ENCODE results near the gene FOXK2.
"Not testable (repeated sequence)": the region's sequence is repeated elsewhere in the genome, so short reads cannot be mapped to it uniquely, and the experiment has no call there.

The FOXK2 gene

DNA sequence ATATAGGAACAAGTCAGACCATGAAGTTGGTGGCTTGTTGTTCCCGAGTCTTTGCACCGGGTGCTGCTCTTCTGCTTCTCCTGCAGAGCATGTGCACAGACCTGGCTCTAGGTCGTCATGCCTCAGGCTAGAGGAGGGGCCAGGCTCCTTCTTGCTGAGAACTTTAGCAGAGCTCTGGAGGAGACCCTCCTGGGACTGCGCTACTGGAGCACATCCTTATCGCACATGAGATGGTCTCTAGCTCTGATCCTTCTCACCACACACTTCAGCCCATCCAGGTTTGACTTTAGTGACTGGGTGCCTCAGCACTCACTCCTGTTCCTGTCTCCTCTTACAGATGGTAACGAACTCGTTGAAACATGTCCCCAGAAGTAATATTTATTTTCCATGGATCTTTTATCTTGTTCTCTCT, 14.9 kb downstream of the FOXK2 start:
- DNase-seq (ENCODE audit: low read depth in 2 of 2) = no peak

DNA sequence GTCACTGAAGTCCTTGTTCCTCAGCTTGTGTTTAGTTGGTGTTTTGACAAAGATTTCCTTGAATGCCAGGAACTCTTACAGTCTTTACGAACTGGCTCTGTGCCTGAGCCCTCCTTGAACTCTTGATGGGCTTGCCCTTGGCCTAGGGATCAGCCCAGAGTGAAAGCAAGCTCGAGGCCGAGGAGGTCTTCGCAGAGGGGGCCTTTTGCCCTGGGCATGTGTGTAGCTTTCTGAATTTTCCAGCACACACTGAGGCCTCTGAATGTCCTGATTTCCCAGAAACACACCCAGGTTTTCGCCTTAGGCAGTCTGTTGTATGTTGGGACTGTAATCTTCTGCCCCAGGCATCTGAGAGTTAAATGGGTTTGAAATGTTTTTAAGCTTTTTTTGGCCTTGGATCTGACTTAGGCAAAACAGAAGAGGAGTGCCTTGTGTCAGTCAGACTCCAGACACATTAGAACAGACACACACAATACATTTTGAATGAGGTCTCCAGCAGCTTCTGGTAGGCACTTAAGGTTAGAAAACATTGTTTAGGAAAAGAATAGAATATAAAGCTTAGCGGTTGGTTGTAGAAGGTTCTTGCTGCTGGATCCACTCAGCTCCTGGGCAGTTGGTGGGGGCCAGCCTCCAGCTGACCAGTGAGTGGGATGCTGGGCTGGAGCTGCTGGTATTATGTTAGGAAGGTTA, 17.1 kb downstream of the FOXK2 start:
- DNase-seq (ENCODE audit: low read depth in 2 of 2) = no peak

DNA sequence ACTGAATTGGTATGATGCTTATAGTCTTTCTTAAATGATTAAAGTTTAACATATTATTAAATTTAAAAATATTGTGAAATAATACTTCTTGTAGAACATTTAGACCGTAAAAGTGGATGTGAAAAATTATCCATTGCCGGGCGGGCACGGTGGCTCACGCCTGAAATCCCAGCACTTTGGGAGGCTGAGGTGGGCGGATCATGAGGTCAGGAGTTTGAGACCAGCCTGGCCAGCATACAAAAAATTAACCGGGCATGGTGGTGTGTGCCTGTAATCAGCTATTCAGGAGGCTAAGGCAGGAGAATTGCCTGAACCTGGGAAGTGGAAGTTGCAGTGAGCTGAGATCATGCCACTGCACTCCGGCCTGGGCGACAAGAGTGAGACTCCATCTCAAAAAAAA, 17.7 kb downstream of the FOXK2 start:
- DNase-seq (ENCODE audit: low read depth in 2 of 2) = not testable (repeated sequence)

DNA sequence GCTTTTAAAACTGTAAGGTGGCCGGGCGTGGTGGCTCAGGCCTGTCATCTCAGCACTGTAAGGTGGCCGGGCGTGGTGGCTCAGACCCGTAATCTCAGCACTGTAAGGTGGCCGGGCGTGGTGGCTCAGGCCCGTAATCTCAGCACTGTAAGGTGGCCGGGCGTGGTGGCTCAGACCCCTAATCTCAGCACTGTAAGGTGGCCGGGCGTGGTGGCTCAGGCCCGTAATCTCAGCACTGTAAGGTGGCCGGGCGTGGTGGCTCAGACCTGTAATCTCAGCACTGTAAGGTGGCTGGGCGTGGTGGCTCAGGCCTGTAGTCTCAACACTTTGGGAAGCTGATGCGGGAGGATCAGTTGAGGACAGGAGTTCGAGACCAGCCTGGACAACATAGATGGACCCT, 19.5 kb downstream of the FOXK2 start:
- DNase-seq (ENCODE audit: low read depth in 2 of 2) = not testable (repeated sequence)

DNA sequence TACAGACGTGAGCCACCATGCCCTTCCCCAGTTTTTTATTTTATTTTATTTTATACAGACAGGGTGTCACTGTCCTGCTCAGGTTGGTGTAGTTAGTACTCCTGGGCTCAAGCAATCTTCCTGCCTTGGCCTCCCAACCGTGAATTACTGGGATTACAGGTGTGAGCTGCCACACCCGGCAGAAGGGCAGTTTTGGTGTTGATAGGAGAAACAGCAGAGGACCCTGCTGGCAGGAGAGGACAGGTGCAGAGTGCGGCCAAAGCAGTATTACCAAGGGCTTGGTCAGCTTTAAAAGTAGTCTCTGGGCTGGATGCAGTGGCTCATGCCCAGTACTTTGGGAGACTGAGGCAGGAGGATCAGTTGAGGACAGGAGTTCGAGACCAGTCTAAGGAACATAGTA, 22.9 kb downstream of the FOXK2 start:
- DNase-seq (ENCODE audit: low read depth in 2 of 2) = no peak

DNA sequence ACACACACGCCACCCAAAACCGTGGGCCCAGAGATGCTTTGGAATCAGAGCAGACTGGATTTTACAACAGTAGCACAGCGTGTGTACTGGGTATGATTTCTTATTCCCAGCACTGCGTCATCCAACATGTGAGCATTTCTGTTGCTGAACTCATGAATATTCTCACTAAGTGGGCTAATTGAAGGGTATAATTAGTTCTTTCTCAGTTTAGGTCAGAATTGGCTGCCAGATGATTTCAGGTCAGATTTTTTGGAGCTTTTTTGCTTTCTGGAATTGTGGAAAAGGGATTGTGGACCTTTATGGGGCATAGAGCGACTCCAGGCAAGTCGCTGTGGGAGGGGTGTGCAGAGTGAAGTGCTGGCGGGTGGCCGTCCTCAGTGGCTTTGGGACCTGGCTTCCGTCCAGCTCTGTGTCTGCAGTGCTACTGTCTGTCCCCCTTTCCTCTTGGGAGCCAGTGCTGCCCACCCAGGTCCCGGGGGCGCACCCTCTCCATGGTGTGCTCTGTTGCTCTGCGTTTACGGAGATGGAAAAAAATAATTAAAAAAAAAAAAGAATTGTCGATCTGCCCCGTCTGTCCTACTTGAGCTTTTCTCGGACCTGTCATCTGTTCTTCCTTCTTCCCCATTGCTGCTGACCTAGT, 25.0 kb downstream of the FOXK2 start:
- DNase-seq (ENCODE audit: low read depth in 2 of 2) = no peak

DNA sequence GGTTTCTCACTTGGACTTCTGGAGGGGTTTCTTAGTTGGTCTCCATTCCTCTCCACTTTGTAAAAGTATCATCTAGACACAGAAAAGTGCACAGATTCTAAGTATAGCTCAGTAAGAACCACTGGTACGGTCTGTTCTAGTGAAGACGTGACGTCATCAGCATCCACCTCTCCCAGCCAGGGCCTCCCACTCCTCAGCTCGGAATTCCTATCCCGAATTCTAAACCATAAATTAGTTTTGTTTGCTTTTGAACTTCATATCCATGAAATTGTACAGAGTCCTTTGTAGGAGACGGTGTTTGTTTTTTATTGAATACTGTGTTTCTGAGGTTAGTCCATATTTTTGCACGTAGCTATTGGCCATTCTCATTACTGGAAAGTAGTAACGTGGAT, 25.5 kb downstream of the FOXK2 start:
- DNase-seq (ENCODE audit: low read depth in 2 of 2) = no peak

DNA sequence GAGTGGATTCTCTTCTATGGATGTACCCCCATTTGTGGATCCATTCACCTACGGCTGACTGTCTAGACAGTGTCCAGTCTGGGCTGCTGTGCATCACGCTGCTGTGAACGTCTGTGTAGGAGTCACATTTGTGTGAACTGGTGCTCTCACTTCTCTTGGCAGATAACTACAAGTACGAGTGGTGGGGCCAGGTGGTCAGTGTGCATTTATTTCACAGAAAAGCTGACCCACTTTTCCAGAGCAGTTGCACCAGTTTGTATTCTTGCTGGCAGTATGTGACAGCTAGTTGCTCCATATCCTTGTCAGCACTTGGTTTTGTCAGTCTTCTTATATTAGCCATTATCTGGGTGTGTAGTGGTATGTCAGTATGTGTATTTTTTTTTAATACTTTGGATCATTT, 28.4 kb downstream of the FOXK2 start:
- DNase-seq (ENCODE audit: low read depth in 2 of 2) = no peak

DNA sequence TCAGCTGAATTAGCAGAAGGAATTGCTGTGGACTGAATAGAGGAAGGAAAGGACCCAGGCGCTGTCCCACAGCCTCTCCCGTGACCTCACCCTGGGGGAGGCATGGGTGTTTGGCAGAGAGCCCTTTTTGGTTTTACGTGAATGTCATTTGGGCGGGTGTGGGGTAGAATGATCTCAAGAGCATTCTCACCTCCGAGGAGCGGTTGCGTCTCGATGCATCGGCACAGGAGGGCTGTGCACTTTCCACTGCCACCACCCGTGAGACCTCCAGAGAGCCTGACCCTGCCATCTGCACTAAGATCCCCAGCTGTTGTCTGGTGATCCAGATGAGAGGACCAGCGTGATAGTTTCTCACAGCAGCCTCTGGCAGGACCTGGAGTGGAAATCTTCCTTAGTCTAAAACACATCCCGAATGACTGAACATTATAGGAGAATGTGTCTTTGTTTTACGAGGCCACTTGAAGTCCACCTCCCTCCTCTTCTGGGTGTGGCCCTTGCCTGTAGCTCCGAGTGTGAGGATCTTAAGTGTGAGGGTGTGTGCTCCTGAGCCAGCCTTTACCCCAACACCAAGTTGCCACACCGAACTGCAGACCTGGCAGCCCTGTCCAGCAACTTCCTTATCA, 29.3 kb downstream of the FOXK2 start:
- DNase-seq (ENCODE audit: low read depth in 2 of 2) = no peak

DNA sequence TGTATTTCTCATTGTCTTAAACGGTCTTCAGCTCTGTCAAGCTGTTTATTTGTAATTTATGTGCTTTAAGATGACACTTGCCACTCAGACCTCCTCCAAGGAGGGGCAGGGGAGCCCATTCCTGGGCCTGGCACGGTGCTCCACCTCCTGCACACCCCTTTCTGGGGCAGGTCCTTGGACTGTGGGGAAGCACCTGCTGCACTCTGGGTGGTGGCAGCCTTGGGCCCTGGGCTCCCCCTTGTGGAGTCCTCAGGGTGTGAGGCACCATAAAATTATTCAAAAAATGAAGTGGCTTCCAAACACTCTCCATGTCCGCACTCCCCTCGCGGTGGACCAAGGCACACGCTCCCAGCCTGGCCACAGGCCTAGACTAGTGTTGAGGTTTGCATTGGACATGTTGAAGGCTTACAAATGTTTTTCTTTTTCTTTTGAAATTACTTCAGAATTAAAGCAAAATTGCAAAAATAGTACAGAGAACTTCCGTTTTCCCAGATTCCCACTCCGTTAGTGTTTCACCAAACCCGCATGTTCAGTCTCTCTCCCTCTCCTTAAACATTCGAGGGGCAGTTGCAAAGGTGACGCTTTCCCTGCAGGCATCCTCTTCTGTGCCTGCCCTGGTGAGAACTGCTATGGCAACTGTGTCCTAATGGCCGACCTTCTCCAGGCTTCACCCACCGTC, 32.4 kb downstream of the FOXK2 start:
- peak; percentile 30 to 58 for DNase-seq (ENCODE audit: low read depth in 2 of 2)

DNA sequence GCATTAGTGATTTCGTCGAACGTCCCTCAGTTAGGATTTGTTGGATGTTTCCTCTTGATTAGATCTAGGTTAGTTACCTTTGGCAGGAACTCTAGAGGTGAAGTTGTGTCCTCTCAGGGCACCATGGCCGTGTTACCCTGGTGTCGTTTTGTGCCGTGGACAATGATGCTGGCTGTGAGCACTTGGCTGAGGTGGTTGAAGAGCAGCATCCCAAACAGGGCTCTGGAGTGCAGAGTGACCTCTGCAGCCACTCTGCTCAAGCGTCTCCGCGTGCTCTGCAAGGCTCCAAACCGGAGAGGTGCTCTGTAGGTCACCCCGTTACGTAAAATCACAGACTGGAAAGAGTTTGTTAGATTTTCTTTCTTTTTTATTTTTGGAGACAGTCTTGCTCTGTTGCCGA, 33.0 kb downstream of the FOXK2 start:
- DNase-seq (ENCODE audit: low read depth in 2 of 2) = no peak

DNA sequence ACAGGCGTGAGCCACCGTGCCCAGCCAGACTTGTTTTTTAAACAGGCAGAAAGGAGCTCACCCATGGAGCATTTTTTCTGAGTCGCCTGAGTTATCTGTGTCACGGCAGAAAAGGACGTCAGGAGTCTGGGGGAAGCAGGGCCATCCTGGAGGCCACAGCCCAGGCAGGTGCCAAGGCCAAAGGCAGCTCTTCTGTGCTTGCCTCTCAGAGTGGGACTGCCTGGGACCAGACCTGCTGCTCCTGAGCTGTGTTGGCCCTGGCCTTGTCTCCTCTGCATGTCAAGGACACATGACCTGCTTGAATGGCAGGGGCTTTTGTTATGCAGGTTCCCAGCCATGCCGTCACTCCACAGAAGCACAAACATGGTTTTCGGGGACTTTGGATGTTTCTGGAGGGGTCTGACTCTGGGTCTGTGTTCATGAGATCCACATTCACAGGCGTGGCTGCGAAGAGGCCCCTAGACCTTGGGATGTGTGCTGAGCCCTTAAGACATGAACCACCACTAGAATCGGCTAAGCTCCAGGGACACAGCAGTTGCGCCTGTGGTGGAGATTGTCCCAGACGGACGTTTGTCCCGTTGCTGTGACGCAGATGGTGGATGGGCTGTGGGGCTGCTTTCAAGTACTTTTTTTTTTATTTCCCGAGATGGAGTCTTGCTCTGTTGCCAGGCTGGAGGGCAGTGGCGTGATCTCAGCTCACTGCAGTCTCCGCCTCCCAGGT, 33.8 kb downstream of the FOXK2 start:
- no peak for DNase-seq (ENCODE audit: low read depth in 2 of 2)

DNA sequence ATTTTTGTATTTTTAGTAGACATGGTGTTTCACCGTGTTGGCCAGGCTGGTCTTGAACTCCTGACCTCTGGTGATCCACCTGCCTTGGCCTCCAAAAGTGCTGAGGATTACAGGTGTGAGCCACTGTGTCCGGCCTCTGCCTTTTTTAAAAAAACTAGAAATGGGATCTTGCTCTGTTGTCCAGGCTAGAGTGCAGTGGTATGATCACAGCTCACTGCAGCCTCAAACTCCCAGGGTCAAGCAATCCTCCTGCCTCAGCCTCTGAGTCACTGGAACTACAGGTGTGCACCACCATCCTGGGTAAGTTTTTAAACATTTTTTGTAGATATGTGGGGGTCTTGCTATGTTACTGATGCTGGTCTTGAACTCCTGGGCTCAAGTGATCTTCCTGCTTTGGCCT, 38.0 kb downstream of the FOXK2 start:
- DNase-seq (ENCODE audit: low read depth in 2 of 2) = not testable (repeated sequence)

DNA sequence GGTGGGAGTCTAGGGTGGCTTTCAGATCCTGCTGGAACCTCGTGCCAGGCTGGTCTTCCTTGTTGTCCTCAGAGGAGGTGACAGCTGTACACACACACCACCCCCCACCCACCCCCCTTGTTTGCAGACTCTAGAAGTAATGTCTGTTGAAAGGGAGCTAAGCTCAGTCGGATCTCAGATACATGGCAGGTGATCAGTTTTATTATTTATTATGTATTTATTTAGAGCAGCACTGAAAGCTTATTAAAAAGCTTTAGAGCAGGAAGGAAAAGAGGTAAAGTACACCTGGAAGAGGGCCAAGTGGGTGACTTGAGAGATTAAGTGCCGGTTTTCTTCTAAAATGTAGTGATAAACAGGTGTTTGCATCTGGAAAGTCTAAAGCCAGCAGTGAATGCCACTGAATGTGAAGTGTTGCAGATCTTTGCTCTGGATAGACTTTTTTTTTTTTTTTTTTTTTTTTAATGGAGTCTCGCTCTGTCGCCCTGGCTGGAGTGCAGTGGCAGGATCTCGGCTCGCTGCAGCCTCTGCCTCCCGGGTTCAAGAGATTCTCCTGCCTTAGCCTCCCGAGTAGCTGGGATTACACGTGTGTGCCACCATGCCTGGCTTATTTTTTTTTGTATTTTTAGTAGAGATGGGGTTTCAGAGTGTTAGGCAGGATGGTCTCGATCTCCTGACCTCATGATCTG, 40.2 kb downstream of the FOXK2 start:
- DNase-seq (ENCODE audit: low read depth in 2 of 2) = no peak

DNA sequence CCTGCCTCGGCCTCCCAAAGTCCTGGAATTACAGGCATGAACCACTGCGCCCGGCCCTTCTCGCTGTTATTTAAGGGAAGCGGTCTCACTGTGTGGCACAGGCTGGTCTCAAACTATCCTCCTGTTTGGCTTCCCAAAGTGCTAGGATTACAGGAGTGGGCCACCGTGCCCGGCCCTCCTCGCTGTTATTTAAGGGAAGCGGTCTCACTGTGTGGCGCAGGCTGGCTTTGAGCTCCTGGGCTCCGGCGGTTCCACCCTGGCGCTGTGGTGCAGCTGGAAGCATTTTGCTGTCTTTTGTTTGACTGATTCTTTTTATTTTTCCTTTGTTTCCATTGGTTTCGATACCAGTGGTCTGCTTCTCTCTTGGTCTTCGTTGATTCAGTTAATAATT, 40.7 kb downstream of the FOXK2 start:
- DNase-seq (ENCODE audit: low read depth in 2 of 2) = no peak

DNA sequence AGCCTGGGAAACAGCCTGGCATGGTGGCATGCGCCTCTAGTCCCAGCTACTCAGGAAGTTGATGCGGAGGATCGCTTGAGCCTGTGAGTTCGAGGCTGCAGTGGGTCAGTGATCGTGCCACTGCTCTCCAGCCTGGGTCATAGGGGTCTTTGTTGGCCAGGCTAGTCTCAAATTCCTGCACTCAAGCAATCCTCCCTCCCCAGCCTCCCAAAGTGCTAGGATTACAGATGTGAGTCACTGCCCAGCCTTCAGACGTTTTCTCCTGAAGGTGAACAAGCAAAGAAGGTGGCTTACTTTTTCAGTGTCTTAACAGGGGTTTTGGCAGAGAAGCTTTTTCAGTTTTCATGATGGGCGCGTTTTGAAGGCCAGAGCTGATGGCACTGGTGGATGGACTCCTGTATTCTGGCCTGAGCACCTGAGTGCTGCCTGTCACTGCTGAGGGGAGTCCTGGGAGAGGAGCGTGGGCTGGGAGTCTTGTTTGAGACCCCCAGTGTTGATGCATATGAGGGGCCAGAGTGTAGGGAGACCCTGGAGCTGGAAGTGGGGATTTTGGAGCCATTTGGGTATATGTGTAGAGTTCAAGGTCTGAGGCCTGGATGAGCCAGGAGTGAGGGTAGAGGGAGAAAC, 41.4 kb downstream of the FOXK2 start:
- DNase-seq (ENCODE audit: low read depth in 2 of 2) = no peak

DNA sequence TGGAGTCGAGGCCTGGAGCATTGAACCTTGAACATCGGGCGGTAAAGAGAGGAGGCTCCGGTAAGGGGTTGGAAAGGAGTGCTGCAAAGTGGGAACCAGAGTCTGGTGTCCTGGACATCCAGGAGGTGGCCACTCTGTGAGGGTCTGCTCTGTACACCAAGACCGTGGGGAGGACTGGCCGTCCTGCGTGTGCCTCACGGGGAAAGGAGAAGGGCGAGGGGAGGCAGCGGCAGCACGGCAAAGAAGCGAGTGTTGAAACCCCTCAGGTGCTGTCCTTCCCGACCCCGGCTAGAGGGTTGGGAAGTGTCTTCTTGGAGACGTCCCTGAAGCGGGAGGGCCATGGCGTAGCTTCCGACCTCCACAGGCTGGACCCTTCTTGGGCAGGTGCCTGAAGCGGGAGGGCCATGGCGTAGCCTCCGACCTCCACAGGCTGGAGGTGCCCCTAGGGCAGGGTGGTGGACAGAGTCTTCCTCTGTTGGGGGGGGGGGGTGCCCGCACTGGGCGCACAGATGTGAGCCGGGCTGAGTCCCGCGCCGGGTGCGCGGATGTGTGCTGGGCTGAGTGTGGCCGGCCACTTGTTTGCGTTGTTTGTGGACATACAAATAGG, 42.0 kb downstream of the FOXK2 start:
- DNase-seq (ENCODE audit: low read depth in 2 of 2) = no peak

DNA sequence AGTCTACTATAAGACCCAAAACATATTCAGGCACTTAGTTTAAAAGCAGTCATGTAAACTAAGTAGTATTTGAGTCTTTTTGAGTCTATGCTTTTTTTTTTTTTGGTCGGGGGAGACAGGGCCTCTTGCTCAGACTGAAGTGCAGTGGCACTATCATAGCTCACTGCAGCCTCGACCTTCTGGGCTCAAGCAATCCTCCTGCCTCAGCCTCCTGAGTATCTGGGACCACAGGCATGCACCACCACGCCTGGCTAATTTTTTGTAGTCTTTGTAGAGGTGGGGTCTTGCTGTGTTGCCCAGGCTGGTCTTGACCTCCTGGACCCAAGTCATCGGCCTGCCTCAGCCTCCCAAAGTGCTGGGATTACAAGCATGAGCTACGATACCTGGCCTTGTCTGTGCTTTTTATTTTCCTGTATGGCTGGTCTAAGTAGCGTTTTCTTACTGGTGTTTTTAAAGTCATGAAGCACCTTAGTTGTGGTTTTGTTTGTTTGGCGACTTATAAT, 43.2 kb downstream of the FOXK2 start:
- DNase-seq (ENCODE audit: low read depth in 2 of 2) = not testable (repeated sequence)

DNA sequence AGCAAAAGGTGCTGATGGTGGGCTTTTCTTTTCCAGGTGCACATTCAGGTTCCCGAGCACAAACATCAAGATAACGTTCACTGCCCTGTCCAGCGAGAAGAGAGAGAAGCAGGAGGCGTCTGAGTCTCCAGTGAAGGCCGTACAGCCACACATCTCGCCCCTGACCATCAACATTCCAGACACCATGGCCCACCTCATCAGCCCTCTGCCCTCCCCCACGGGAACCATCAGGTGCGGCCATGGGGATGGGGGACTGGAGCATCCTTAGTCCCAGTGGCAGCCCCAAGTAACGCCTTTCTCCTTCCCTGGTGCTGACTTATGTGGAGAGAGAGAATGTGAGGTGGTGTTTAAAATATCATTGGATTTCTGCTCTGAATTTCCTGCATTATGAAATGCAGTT, 43.8 kb downstream of the FOXK2 start:
- no peak for DNase-seq (ENCODE audit: low read depth in 2 of 2)

DNA sequence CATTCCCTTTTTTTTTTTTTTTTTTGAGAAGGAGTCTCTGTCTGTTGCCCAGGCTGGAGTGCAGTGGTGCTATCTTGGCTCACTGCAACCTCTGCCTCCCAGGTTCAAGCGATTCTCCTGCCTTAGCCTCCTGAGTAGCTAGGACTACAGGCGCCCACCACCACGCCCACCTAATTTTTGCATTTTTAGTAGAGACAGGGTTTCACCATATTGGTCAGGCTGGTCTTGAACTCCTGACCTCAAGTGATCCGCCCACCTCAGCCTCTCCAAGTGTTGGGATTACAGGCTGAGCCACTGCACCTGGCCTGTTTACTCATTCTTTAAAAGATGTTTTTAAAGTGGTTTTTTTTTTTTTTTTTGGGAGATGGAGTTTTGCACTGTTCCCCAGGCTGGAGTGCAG, 44.2 kb downstream of the FOXK2 start:
- not testable (repeated sequence) for DNase-seq (ENCODE audit: low read depth in 2 of 2)
